Frontal cortex (tissue), 4 donors: ENCODE data around the gene GSTM3. TPM values are rescaled to one million over a fixed set of nuclear protein-coding genes. Genes with fewer than 3 reads are reported as not detected.
"Not testable (repeated sequence)": the region's sequence is repeated elsewhere in the genome, so short reads cannot be mapped to it uniquely, and the experiment has no call there.

Experiments
- DNase-seq, 2 donors: peaks; one replicate each; pipeline ENCODE4 v3.0.0; 2012; ENCODE audit warnings: low spot score in 2 of 2
- FAIRE-seq: peaks from 2 replicates; lab custom pipeline; 2012; peaks lifted over from hg19 to GRCh38; lab: Jason Lieb, UNC
- total RNA-seq: library from RNA; depleted of rRNA; stranded (reverse); fragments of >200 nt; gene quantifications from one replicate; pipeline ENCODE4 v1.2.3, GENCODE V29; 2014
- donor health status: control.
- donor health status: control.
- donor health status: control.

The GSTM3 gene
- total RNA-seq, 1 donor from 2014 or later = 80.3 TPM

GRCh38 chr1:109763646-109764415 lies 23.0 kb upstream of the GSTM3 start, which contains the start of gene EPS8L3:
Gene EPS8L3 (minus strand): TSS chr1:109763923. CDS start chr1:109761749, 2,174 bp downstream.
- DNase-seq (no peak), FAIRE-seq (no peak)

- DNase-seq = no peak
- no peak for FAIRE-seq
These were observed 22.2 kb upstream of the GSTM3 start for GRCh38 chr1:109762821-109763645.

- FAIRE-seq = no peak
- DNase-seq = no peak
These were observed 21.3 kb upstream of the GSTM3 start for GRCh38 chr1:109762039-109762585.

GRCh38 chr1:109761227-109762038 lies 20.6 kb upstream of the GSTM3 start:
- FAIRE-seq = no peak

GRCh38 chr1:109760581-109761226 lies 19.9 kb upstream of the GSTM3 start:
- DNase-seq (no peak), FAIRE-seq (no peak)

More at GRCh38 chr1:109761227-109762038, 20.6 kb upstream of the GSTM3 start:
- DNase-seq = no peak

- FAIRE-seq (no peak), DNase-seq (no peak)
These were observed 18.9 kb upstream of the GSTM3 start for GRCh38 chr1:109759513-109760334.

GRCh38 chr1:109757936-109758786 lies 17.3 kb upstream of the GSTM3 start:
- FAIRE-seq (no peak), DNase-seq (no peak)

- DNase-seq (no peak), FAIRE-seq (no peak)
These were observed 16.1 kb upstream of the GSTM3 start for GRCh38 chr1:109756848-109757521.

GRCh38 chr1:109756325-109756724 lies 15.5 kb upstream of the GSTM3 start:
- not testable (repeated sequence) for DNase-seq, FAIRE-seq

- DNase-seq (no peak), FAIRE-seq (no peak)
These were observed 13.9 kb upstream of the GSTM3 start for GRCh38 chr1:109754738-109755137.

GRCh38 chr1:109751531-109752260 lies 10.9 kb upstream of the GSTM3 start:
- no peak for FAIRE-seq
- no peak for DNase-seq

- FAIRE-seq = no peak
- no peak for DNase-seq
These were observed 10.1 kb upstream of the GSTM3 start for GRCh38 chr1:109750920-109751319.

GRCh38 chr1:109750241-109750882 lies 9.5 kb upstream of the GSTM3 start:
- FAIRE-seq (no peak), DNase-seq (no peak)

- FAIRE-seq (no peak), DNase-seq (no peak)
These were observed 8.4 kb upstream of the GSTM3 start for GRCh38 chr1:109749221-109749620.

GRCh38 chr1:109748311-109748710 lies 7.5 kb upstream of the GSTM3 start:
- not testable (repeated sequence) for DNase-seq, FAIRE-seq
